HCT116 (cell line): ENCODE results near the gene PYGO2. TPM values are rescaled to one million over a fixed set of nuclear protein-coding genes. Genes with fewer than 3 reads are reported as not detected.

ENCODE experiments used
- ATAC-seq: fragments of 200-7000 bp; cut with Tn5 transposase; 2 replicates; pipeline ENCODE4 v1.9.1; 2020; ENCODE audit warnings: mild to moderate bottlenecking, moderate library complexity
- BruUV-seq: library from RNA; stranded (reverse); fragments of 400-500 nt; replicated peaks from 2 replicates; lab custom pipeline; 2021; lab: Mats Ljungman, UMichigan
- CTCF ChIA-PET: fragments of 300-600 bp; sonication (Branson Sonifier 250); formaldehyde crosslinking; loops from one replicate; lab custom pipeline; 2021; ENCODE audit warnings: antibody characterized with exemption; lab: Charles Lee
- POLR2A ChIA-PET: fragments of 300-600, 350-600 bp; sonication (Branson Sonifier 250); formaldehyde crosslinking; loops from one replicate; lab custom pipeline; 2021; ENCODE audit warnings: antibody characterized with exemption; lab: Charles Lee
- RAD21 ChIA-PET, 2 experiments: fragments of 300-600 bp; sonication (Branson Sonifier 250); formaldehyde crosslinking; loops; one replicate each; lab custom pipeline; 2023; ENCODE audit warnings: low total read pairs in 2 of 2; ENCODE audit not compliant: uncharacterized antibody in 2 of 2, unreplicated experiment in 2 of 2, low non-redundant PET in 1 of 2; lab: Charles Lee
- DNase-seq: peaks from one replicate; pipeline ENCODE4 v3.0.0-alpha.2; 2010; ENCODE audit warnings: low read depth, low spot score
- H2AFZ ChIP-seq: fragments of 200-600 bp; shearing (Covaris generic), sonication (generic); 2 replicates; pipeline ENCODE4 v1.6.1; 2017; ENCODE audit warnings: low read depth, mixed run types, mixed read lengths, antibody characterized with exemption, low read length; ENCODE audit not compliant: poor library complexity, severe bottlenecking
- H3K27ac ChIP-seq: 2 replicates; pipeline ENCODE4 v1.5.1; 2012; ENCODE audit warnings: low read depth, low read length
- H3K27me3 ChIP-seq: fragments of 200-600 bp; sonication (generic); 2 replicates; pipeline ENCODE4 v1.6.1; 2016; ENCODE audit warnings: mixed run types, low read length, mixed read lengths; ENCODE audit not compliant: insufficient read depth
- H3K36me3 ChIP-seq, 2 experiments: fragments of 200-500 bp in 1 of 2; fragments of 200-600 bp in 1 of 2; sonication (Bioruptor generic) in 1 of 2; sonication (generic) in 1 of 2; 2 replicates each; pipeline versions ENCODE4 v1.5.1 to v1.6.1; 2014 to 2016; ENCODE audit warnings: low read length in 2 of 2, inconsistent platforms in 1 of 2, mixed read lengths in 1 of 2, mixed run types in 1 of 2; ENCODE audit not compliant: insufficient read depth in 2 of 2, control insufficient read depth in 1 of 2
- H3K4me1 ChIP-seq, 2 experiments: fragments of 200-600 bp in 1 of 2; sonication (generic) in 1 of 2; 2 replicates each; pipeline versions ENCODE4 v1.5.1 to v1.6.1; 2012 to 2017; ENCODE audit warnings: low read length in 2 of 2, inconsistent platforms in 1 of 2, mild to moderate bottlenecking in 1 of 2, mixed read lengths in 1 of 2, mixed run types in 1 of 2, moderate library complexity in 1 of 2; ENCODE audit not compliant: insufficient read depth in 2 of 2, control insufficient read depth in 1 of 2
- H3K4me2 ChIP-seq: fragments of 200-600 bp; sonication (generic); 2 replicates; pipeline ENCODE4 v1.6.1; 2017; ENCODE audit warnings: mixed run types, low read length, mixed read lengths
- H3K4me3 ChIP-seq, 2 experiments: fragments of 200-600 bp in 1 of 2; sonication (generic) in 1 of 2; replicated peaks in 1 of 2; 2 replicates each; pipeline ENCODE4 v1.5.1; 2011 to 2016; ENCODE audit warnings: low read length in 2 of 2, control low read depth in 1 of 2, low read depth in 1 of 2, mild to moderate bottlenecking in 1 of 2, mixed read lengths in 1 of 2, mixed run types in 1 of 2
- H3K79me2 ChIP-seq: fragments of 200-600 bp; sonication (generic); 2 replicates; pipeline ENCODE4 v1.6.1; 2017; ENCODE audit warnings: mild to moderate bottlenecking, mixed run types, low read length, moderate library complexity, mixed read lengths; ENCODE audit not compliant: insufficient read depth
- H3K9ac ChIP-seq: fragments of 200-600 bp; sonication (generic); 2 replicates; pipeline ENCODE4 v1.6.1; 2016; ENCODE audit warnings: low read length, mixed read lengths
- H3K9me2 ChIP-seq: fragments of 200-600 bp; sonication (generic), shearing (Covaris generic); 2 replicates; pipeline ENCODE4 v1.6.1; 2017; ENCODE audit warnings: mixed run types, mild to moderate bottlenecking, moderate library complexity; ENCODE audit not compliant: insufficient read depth
- H3K9me3 ChIP-seq, 2 experiments: fragments of 200-500 bp in 1 of 2; fragments of 200-600 bp in 1 of 2; sonication (Bioruptor generic) in 1 of 2; sonication (generic) in 1 of 2; 2 replicates each; pipeline ENCODE4 v1.6.1; 2014 to 2017; ENCODE audit warnings: low read length in 2 of 2, mixed read lengths in 2 of 2, inconsistent platforms in 1 of 2, low read depth in 1 of 2, mild to moderate bottlenecking in 1 of 2, mixed run types in 1 of 2, moderate library complexity in 1 of 2; ENCODE audit not compliant: control insufficient read depth in 1 of 2, insufficient read depth in 1 of 2
- H4K20me1 ChIP-seq: fragments of 200-600 bp; sonication (generic), shearing (Covaris generic); 2 replicates; pipeline ENCODE4 v1.6.1; 2017; ENCODE audit warnings: mixed run types, mild to moderate bottlenecking, moderate library complexity; ENCODE audit not compliant: insufficient read depth
- EZH2phosphoT487 ChIP-seq: fragments of 200-600 bp; IDR thresholded peaks from 2 replicates; pipeline ENCODE4 v1.6.1; 2018; ENCODE audit warnings: antibody characterized with exemption, borderline replicate concordance
- JUND ChIP-seq: IDR thresholded peaks from 2 replicates; pipeline ENCODE4 v1.6.1; 2012
- POLR2A ChIP-seq: IDR thresholded peaks from 2 replicates; pipeline ENCODE4 v1.7.0; 2011; ENCODE audit warnings: borderline replicate concordance; ENCODE audit not compliant: insufficient read depth, insufficient read length; ENCODE audit errors: extremely low read depth
- POLR2AphosphoS5 ChIP-seq: IDR thresholded peaks from 2 replicates; pipeline ENCODE4 v1.6.1; 2011; ENCODE audit warnings: mild to moderate bottlenecking, low read depth, low read length, moderate library complexity
- SIN3A ChIP-seq: IDR thresholded peaks from 2 replicates; pipeline ENCODE4 v1.6.1; 2012; ENCODE audit warnings: low read depth
- SRF ChIP-seq: IDR thresholded peaks from 2 replicates; pipeline ENCODE4 v1.6.1; 2012; ENCODE audit warnings: low read depth
- YY1 ChIP-seq: IDR thresholded peaks from 2 replicates; pipeline ENCODE4 v1.6.1; 2011; ENCODE audit warnings: low read length, low read depth, moderate library complexity, mild to moderate bottlenecking; ENCODE audit not compliant: insufficient replicate concordance; ENCODE audit errors: extremely low read depth
- ZNF274 ChIP-seq: fragments of 200-500 bp; sonication (Bioruptor generic); IDR thresholded peaks from 2 replicates; pipeline ENCODE4 v1.6.1; 2014; ENCODE audit warnings: mild to moderate bottlenecking, low read depth, low read length, inconsistent platforms
- intact Hi-C: fragments of 100-400 bp; cut with micrococcal nuclease; formaldehyde crosslinking; loops from 2 replicates; pipeline ENCODE4 v1.10.0; 2022
- total RNA-seq: library from RNA; stranded (reverse); gene quantifications from one replicate; pipeline ENCODE4 v1.2.1, GENCODE V29; 2021; ENCODE audit not compliant: unreplicated experiment

The PYGO2 gene
- total RNA-seq, 1 experiment from 2014 or later: 37.2 TPM

DNA sequence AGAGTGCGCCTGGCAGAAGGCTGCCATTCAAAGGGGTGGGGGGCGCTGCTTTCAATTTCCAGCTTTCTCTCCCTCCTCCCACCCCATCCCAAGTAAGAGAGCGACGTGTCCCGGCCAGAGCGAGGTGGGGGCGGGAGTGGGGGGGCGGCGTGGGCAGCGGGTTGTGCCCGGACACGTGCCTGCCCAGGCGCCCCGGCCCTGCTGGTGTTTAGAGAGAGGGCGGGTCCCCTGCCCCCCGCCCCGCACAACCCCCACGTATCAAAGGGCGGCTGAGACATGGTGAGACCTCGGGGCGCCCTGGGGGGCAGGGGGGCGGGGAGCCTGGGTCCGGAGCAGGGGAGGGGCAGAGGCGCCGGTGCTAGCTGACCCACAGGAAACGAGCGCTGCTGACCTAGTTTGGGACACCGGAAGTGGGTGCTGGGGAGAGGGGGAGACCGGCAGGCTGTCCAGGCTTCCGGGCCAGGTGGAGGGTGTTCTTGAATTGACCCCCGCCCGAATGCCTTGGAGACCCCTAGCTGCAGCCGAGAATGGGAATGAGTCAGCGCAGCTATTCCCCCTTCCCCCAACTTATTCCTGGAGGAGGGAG is 42.3 kb upstream of the PYGO2 start:
- RAD21 ChIA-PET: interaction anchor here in 1 of 2 experiments (0.7 kb wide), 1 partner anchor 81 kb away, joined by 3 read pairs; no protein-coding TSS in a partner anchor
- H3K79me2 ChIP-seq: peaks cover 63% of the 10 kb centered on the region

DNA sequence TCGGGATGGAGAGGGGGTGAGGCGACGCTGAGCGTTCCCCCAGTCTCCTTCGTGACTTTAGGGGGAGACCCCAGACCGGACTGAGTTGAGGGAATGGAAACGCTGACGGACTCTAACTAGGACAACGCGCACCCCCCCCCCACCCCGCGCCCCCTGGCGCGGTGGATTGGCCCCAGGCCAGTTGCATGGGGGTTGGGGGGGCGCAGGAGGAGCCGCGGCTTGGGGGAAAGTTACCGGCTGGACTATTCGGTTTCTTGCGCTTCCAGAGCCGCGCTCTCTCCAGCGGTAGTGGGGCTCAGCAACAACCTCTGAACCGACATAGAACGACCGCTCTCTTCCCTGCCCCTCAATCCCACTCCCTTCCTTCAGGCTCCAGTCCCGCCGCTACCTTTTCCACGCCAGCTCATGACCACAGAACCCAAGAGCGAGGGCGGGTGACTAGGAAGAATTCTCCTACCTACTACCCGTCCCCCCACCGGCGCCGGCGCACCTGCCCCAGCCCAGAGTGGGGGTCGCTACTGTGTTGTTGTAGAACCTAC is 41.7 kb upstream of the PYGO2 start:
- no peak for ATAC-seq
- H3K4me2 ChIP-seq: peak overlapping the region; percentile 80
- H3K9me3 ChIP-seq: no peaks in the 10 kb centered on the region
- H3K9me2 ChIP-seq: no peaks in the 10 kb centered on the region
- TF ChIP-seq ZNF274 (no peak), YY1 (no peak), EZH2phosphoT487 (no peak), POLR2A (no peak), JUND (no peak), SRF (no peak), POLR2AphosphoS5 (no peak; the same call in 1 of the 2 replicates)
- TF ChIP-seq, all 23 proteins: peak for 0
- Histone ChIP-seq H3K79me2 (peaks cover 57% of the 10 kb centered on the region), H3K27me3 (no peaks in the 10 kb centered on the region), H3K36me3 (no peaks in the 10 kb centered on the region; a peak in 1 of 4 replicates), H3K4me3 (peak overlapping the region; percentile 97 to 98), H3K27ac (peak overlapping the region; percentile 97), H3K9ac (peak overlapping the region; percentile 93), H4K20me1 (no peaks in the 10 kb centered on the region), H2AFZ (no peak overlapping the region), H3K4me1 (peaks cover 15 to 73% of the 10 kb centered on the region in 2 experiments)
- ChIA-PET CTCF (interaction anchor here (2.3 kb wide), 1 partner anchor 48 kb away, joined by 7 read pairs; the partner anchor contains the start of gene ADAM15), RAD21 (interaction anchor here in 1 of 2 experiments (0.7 kb wide), 1 partner anchor 82 kb away, joined by 3 read pairs; no protein-coding TSS in a partner anchor), POLR2A (interaction anchor here (1.3 to 1.5 kb wide), 2 partner anchors 14 to 31 kb away, joined by 3 to 6 read pairs; no protein-coding TSS in a partner anchor)
- DNase-seq: no peak
- no TSS peak for BruUV-seq
- intact Hi-C loops: loop anchor here (2.0 to 5.0 kb wide), 2 partner anchors 14 to 49 kb away; partner anchors contain the start of gene ADAM15

More for the DNA sequence above, 42.3 kb upstream of the PYGO2 start:
- ATAC-seq: peak; percentile 13; the same call in 1 of the 2 replicates
- no TSS peak for BruUV-seq
- no peaks in the 10 kb centered on the region for H3K9me2 ChIP-seq
- H3K27me3 ChIP-seq: no peaks in the 10 kb centered on the region
- peak overlapping the region; percentile 97 to 98 for H3K4me3 ChIP-seq
- intact Hi-C loops: loop anchor here (2.0 to 5.0 kb wide), 2 partner anchors 13 to 48 kb away; partner anchors contain the start of gene ADAM15
- H4K20me1 ChIP-seq: no peaks in the 10 kb centered on the region
- peak overlapping the region; percentile 93 for H3K9ac ChIP-seq
- H3K4me1 ChIP-seq: peaks cover 13 to 73% of the 10 kb centered on the region in 2 experiments
- POLR2A ChIA-PET: interaction anchor here (1.0 to 1.5 kb wide), 2 partner anchors 13 to 32 kb away, joined by 3 to 6 read pairs; no protein-coding TSS in a partner anchor
- no peak overlapping the region for H2AFZ ChIP-seq
- TF ChIP-seq POLR2A (peak; percentile 38), POLR2AphosphoS5 (peak; percentile 50; the same call in 1 of the 2 replicates), SIN3A (no peak)
- TF ChIP-seq, all 23 proteins: peak for 2
- peaks cover 0 to 2% of the 10 kb centered on the region in 2 experiments; a peak in 2 of 4 replicates for H3K36me3 ChIP-seq
- no peak for DNase-seq
- peak overlapping the region; percentile 80 for H3K4me2 ChIP-seq
- no peaks in the 10 kb centered on the region for H3K9me3 ChIP-seq
- CTCF ChIA-PET: interaction anchor here (1.2 to 2.3 kb wide), 2 partner anchors 12 to 47 kb away, joined by 3 to 7 read pairs; partner anchors contain the start of gene ADAM15
- H3K27ac ChIP-seq: peak overlapping the region; percentile 97
